Hematopoietic multipotent progenitor cell (in vitro differentiated cells): ENCODE data around the gene HSD11B1. TPM values are rescaled to one million over a fixed set of nuclear protein-coding genes. Genes with fewer than 3 reads are reported as not detected.
A peak's percentile ranks its signal among the peaks of the same experiment; 100 is the strongest.

ENCODE experiments used
- DNase-seq, 3 donors: peaks; one replicate each; pipeline ENCODE4 v3.0.0-alpha.2; 2011 to 2015; ENCODE audit warnings: low read depth in 2 of 3, low spot score in 2 of 3
- total RNA-seq: library from RNA; depleted of rRNA; stranded (reverse); fragments of >200 nt; gene quantifications from one replicate; pipeline ENCODE4 v1.2.3, GENCODE V29; 2012

HSD11B1 gene
- total RNA-seq, 1 donor, result not detected

GRCh38 chr1:209751627-209752231 lies 47.1 kb downstream of the HSD11B1 start:
- no peak for DNase-seq

- no peak for DNase-seq
Observed at GRCh38 chr1:209752890-209753289, 48.2 kb downstream of the HSD11B1 start.

GRCh38 chr1:209755256-209755655 lies 50.6 kb downstream of the HSD11B1 start:
- DNase-seq, result no peak

- DNase-seq, result peak; percentile 56 to 93 (median 83)
Observed at GRCh38 chr1:209755926-209756614, 51.4 kb downstream of the HSD11B1 start, which contains the start of gene TRAF3IP3. TSS of gene TRAF3IP3 (plus strand) at chr1:209756053. CDS start at chr1:209760040, 3,987 bp downstream.

GRCh38 chr1:209756615-209757445 lies 52.2 kb downstream of the HSD11B1 start:
- DNase-seq, result peak in 2 of 3 donors; percentile 24 to 66

- DNase-seq, result no peak
Observed at GRCh38 chr1:209758400-209758799, 53.8 kb downstream of the HSD11B1 start.

- DNase-seq, result no peak
Observed at GRCh38 chr1:209759829-209760359, 55.2 kb downstream of the HSD11B1 start.

GRCh38 chr1:209761011-209761635 lies 56.5 kb downstream of the HSD11B1 start:
- DNase-seq, result no peak

- DNase-seq, result no peak
Observed at GRCh38 chr1:209766051-209766450, 61.4 kb downstream of the HSD11B1 start.

GRCh38 chr1:209767096-209767495 lies 62.5 kb downstream of the HSD11B1 start:
- DNase-seq, result no peak

- peak in 1 of 3 donors; percentile 39 for DNase-seq
Observed at GRCh38 chr1:209767706-209768105, 63.1 kb downstream of the HSD11B1 start.

- DNase-seq, result peak in 1 of 3 donors; percentile 60
Observed at GRCh38 chr1:209768354-209768774, 63.7 kb downstream of the HSD11B1 start.

- peak in 2 of 3 donors; percentile 59 to 64 for DNase-seq
Observed at GRCh38 chr1:209769171-209769904, 64.7 kb downstream of the HSD11B1 start.

GRCh38 chr1:209769971-209770370 lies 65.3 kb downstream of the HSD11B1 start:
- peak in 1 of 3 donors; percentile 32 for DNase-seq

GRCh38 chr1:209770636-209771415 lies 66.2 kb downstream of the HSD11B1 start:
- no peak for DNase-seq

- peak in 1 of 3 donors; percentile 19 for DNase-seq
Observed at GRCh38 chr1:209772126-209772525, 67.5 kb downstream of the HSD11B1 start.

- DNase-seq, result no peak
Observed at GRCh38 chr1:209774592-209774991, 69.9 kb downstream of the HSD11B1 start.

- no peak for DNase-seq
Observed at GRCh38 chr1:209775678-209776077, 71.0 kb downstream of the HSD11B1 start.

- no peak for DNase-seq
Observed at GRCh38 chr1:209777587-209777986, 72.9 kb downstream of the HSD11B1 start.
